Measurements from ENCODE around the gene STAT3. TPM values are rescaled to one million over a fixed set of nuclear protein-coding genes. Genes with fewer than 3 reads are reported as not detected.

STAT3 gene
- total and polyA plus RNA-seq, 2 of the 13 experiments (the other 11 are each of a cell fraction or from before 2014, with no cell fraction given): 61.8 to 62.4 TPM

- Histone ChIP-seq H3K4me3 (replicated peaks in 1 of 3; ENCODE audit: insufficient read depth in 1 of 3, low read depth in 2 of 3, low read length in 3 of 3) (no peak overlapping the region), H3K36me3 (replicated peaks in 1 of 2; ENCODE audit: control insufficient read depth in 1 of 2, insufficient read depth in 2 of 2, low read length in 2 of 2) (no peaks in the 10 kb centered on the region), H2AFZ (ENCODE audit: low read length) (no peak overlapping the region), H4K20me1 (ENCODE audit: insufficient read depth, low read length) (no peaks in the 10 kb centered on the region), H3K27me3 (ENCODE audit: control insufficient read depth in 1 of 2, insufficient read depth in 2 of 2, low read length in 2 of 2) (no peaks in the 10 kb centered on the region), H3K79me2 (ENCODE audit: insufficient read depth, low read length) (no peaks in the 10 kb centered on the region), H3K4me1 (ENCODE audit: insufficient read depth, low read length) (peaks cover 63% of the 10 kb centered on the region), H3K9ac (ENCODE audit: insufficient read depth, low read depth, low read length) (no peak overlapping the region), H3K4me2 (ENCODE audit: low read depth, low read length) (no peak overlapping the region), H3K27ac (ENCODE audit: extremely low read length, insufficient read depth, low read length) (no peak overlapping the region), H3K9me3 (ENCODE audit: low read length) (no peaks in the 10 kb centered on the region)
- FAIRE-seq (no peak), DNase-seq (ENCODE audit: low spot score) (no peak), ATAC-seq (no peak)
- intact Hi-C loops (cut with micrococcal nuclease; ENCODE audit: unreplicated experiment) (no loop called here), in situ Hi-C loops (cut with HindIII; ENCODE audit: extremely low pct_ligation_motif_present, low pct_unique_long_range_greater_than_20kb) (no loop called here)
- TF ChIP-seq ZSCAN31 (CRISPR knock-in tag; IDR thresholded peaks at IDR 0.05; ENCODE audit: low read depth): no peak
- no peak for TF ChIP-seq ZNF207 (IDR thresholded peaks at IDR 0.05; ENCODE audit: borderline replicate concordance)
- no peak for TF ChIP-seq ZNF569 (CRISPR knock-in tag; IDR thresholded peaks at IDR 0.05; ENCODE audit: borderline replicate concordance)
- no peak for TF ChIP-seq ZNF672 (CRISPR knock-in tag; IDR thresholded peaks at IDR 0.05)
- TF ChIP-seq ZFP41 (CRISPR knock-in tag; IDR thresholded peaks at IDR 0.05; ENCODE audit: borderline replicate concordance): no peak
- no peak for TF ChIP-seq ATF2 (CRISPR knock-in tag; IDR thresholded peaks at IDR 0.05)
- no peak for TF ChIP-seq XRCC5 (optimal IDR thresholded peaks at IDR 0.05; ENCODE audit: low read length)
- no peak for TF ChIP-seq CHD4 (IDR thresholded peaks at IDR 0.05; ENCODE audit: borderline replicate concordance, low read length)
- ChIA-PET POLR2A (no interaction called here), CTCF (ENCODE audit: low intra/inter-chr PET ratio, low total read pairs) (interaction anchor here (0.6 kb wide), 1 partner anchor 183 kb away, joined by 4 read pairs; no protein-coding TSS in a partner anchor)
- no TSS peak for BruUV-seq (replicated peaks)
- WGBS (ENCODE audit: low lambda C conversion rate): 84% methylated on average over 4 of the region's 4 CpGs
Observed at GRCh38 chr17:42394838-42395237, 6.6 kb upstream of the STAT3 start.
